PFSK-1 (cell line): ENCODE measurements around the gene NDRG2.

ENCODE experiments used
- FOXP2 ChIP-seq: optimal IDR thresholded peaks from 2 replicates; pipeline ENCODE3; 2011; ENCODE audit warnings: borderline replicate concordance, control low read depth, inconsistent platforms; ENCODE audit not compliant: insufficient read depth; ENCODE audit errors: extremely low read length, extremely low read depth
- POLR2AphosphoS5 ChIP-seq: IDR thresholded peaks from 2 replicates; pipeline ENCODE4 v1.6.1; 2012; ENCODE audit warnings: low read depth, mild to moderate bottlenecking, control low read depth, low read length, moderate library complexity
- REST ChIP-seq, 2 experiments: IDR thresholded peaks; 2 replicates each; pipeline versions ENCODE4 v1.6.1 to v1.8.0; 2011 to 2012; ENCODE audit warnings: low read depth in 2 of 2, low read length in 2 of 2, control low read depth in 1 of 2, inconsistent platforms in 1 of 2, mild to moderate bottlenecking in 1 of 2, moderate library complexity in 1 of 2; ENCODE audit not compliant: insufficient read depth in 1 of 2
- SIN3A ChIP-seq: IDR thresholded peaks from 2 replicates; pipeline ENCODE4 v1.6.1; 2012; ENCODE audit warnings: mild to moderate bottlenecking, low read length, moderate library complexity, borderline replicate concordance; ENCODE audit not compliant: insufficient read depth
- TAF1 ChIP-seq: IDR thresholded peaks from 2 replicates; pipeline ENCODE4 v1.6.1; 2012; ENCODE audit warnings: low read length, control low read depth, borderline replicate concordance; ENCODE audit not compliant: insufficient read depth

The NDRG2 gene

DNA sequence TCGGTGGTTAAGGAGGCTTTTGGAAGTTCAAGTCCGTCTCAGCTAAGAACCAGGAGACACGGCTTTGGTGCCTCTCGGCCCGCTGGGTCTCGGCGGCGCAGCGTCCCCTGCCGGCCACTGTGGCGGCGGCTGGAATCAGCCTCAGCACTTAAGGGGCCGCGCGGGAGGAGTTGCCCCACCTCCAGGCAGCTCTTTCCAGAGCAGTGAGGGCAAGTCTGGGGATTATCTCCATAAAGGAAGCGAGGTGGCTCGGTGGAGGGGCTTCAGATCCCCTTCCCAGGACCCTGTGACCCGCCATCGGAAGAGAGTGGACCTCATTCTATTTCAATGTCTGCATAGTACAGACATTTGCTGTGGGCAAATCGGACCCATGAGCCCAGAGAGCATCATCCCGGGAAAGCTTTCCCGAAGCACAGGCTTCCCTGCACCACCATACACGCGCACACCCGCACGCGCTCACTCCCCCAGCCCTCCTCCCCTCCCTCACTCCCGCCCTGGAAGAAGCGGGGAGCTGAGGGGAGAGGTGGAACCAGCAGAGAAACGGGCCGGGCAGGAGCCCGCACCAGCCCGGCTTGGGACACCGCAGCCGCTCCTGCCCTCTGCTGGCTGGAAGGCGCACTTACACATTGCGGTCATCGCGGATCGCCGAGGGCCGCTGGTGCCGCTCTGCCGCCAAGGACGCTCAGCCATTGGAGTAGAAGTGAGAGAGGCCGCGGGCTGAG is 53.7 kb downstream of the NDRG2 start:
- 0 out of 2 replicates have a peak, but pooled peaks have one; percentile 36 for TF ChIP-seq POLR2AphosphoS5
- TF ChIP-seq TAF1, result no peak
- TF ChIP-seq SIN3A, result no peak
- peak; percentile 59 for TF ChIP-seq FOXP2

DNA sequence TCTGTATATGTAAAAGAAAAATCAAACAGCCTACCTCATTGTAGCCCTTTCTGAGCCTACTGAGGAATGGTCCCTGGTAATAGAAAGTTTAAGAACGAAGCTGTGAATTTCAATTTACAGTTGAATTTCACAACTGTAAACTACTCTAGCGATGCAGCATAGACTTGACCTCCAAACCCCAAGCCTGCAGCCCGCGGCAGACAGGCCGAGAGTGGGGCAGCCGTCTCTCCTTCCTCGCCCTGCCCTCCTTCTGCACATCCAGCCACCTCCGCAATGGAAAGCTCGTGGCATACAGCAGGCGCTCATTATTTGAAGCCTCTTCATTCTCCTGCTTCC is 54.2 kb downstream of the NDRG2 start:
- TF ChIP-seq FOXP2 (no peak), REST (IDR thresholded peaks at IDR 0.05; ENCODE audit: insufficient read depth in 1 of 2, low read depth in 2 of 2, low read length in 2 of 2) (no peak), TAF1 (no peak), POLR2AphosphoS5 (no peak), SIN3A (no peak)

DNA sequence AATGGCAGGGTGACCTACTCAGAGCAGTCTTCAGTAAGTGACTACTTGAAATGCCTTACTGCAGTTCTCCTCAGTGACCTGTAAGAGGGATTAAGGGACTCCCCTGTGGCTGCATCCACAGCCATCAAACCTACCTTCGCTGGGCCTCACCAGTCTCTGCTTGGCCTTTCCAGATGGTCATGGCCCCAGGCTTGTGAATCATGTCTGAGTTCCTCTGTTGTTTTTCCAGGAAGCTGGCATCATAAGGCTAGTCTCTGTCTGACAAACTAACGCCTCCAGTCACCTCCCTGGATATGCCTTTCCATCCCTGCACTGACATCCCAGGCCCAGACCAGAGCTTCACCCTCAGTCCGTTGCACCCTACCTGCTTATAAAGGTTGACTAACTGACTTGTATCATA is 55.5 kb downstream of the NDRG2 start:
- TF ChIP-seq TAF1 (no peak), SIN3A (no peak), POLR2AphosphoS5 (no peak), FOXP2 (no peak), REST (IDR thresholded peaks at IDR 0.05; ENCODE audit: insufficient read depth in 1 of 2, low read depth in 2 of 2, low read length in 2 of 2) (no peak)
